Body of pancreas (tissue), 4 donors: ENCODE data around the gene APBB1. TPM values are rescaled to one million over a fixed set of nuclear protein-coding genes. Genes with fewer than 3 reads are reported as not detected.
A peak's percentile ranks its signal among the peaks of the same experiment; 100 is the strongest.

Experiments used
- ATAC-seq: fragments of 150-250 bp; one replicate; pipeline ENCODE4 v1.9.1; 2016
- DNase-seq, 4 donors: peaks; one replicate each; pipeline ENCODE4 v3.0.0-alpha.2; 2019
- H3K27ac ChIP-seq, 4 donors: fragments of 200-600 bp; sonication (generic); 1 replicate in 3 of 4; 2 replicates in 1 of 4; pipeline versions ENCODE4 v1.5.1 to v1.6.1; 2016 to 2019; ENCODE audit warnings: mild to moderate bottlenecking in 1 of 4, mixed read lengths in 1 of 4, moderate library complexity in 1 of 4
- H3K27me3 ChIP-seq, 2 donors: fragments of 200-600 bp; sonication (generic); one replicate each; pipeline ENCODE4 v1.6.0; 2016; ENCODE audit warnings: mild to moderate bottlenecking in 1 of 2
- H3K36me3 ChIP-seq, 2 donors: fragments of 200-600 bp; sonication (generic); replicated peaks in 1 of 2; 2 replicates each; pipeline ENCODE4 v1.5.1; 2016; ENCODE audit warnings: low read depth in 2 of 2; ENCODE audit not compliant: insufficient read depth in 1 of 2
- H3K4me1 ChIP-seq: fragments of 200-600 bp; sonication (generic); one replicate; pipeline ENCODE4 v1.6.0; 2016
- H3K4me3 ChIP-seq, 2 donors: fragments of 200-600 bp; sonication (generic); 1 replicate in 1 of 2; 2 replicates in 1 of 2; pipeline ENCODE4 v1.5.1; 2016 to 2019
- H3K9me3 ChIP-seq, 3 donors: fragments of 200-600 bp; sonication (generic); 1 replicate in 2 of 3; 2 replicates in 1 of 3; pipeline ENCODE4 v1.5.1; 2016
- CTCF ChIP-seq, 7 experiments: fragments of 450-650 bp in 4 of 7; fragments of 200-600 bp in 3 of 7; sonication (generic) in 3 of 7; IDR thresholded peaks; one replicate each; pipeline ENCODE4 v1.5.1; 2016 to 2019; ENCODE audit warnings: antibody characterized with exemption in 7 of 7
- POLR2A ChIP-seq, 3 donors: fragments of 450-650 bp; IDR thresholded peaks; one replicate each; pipeline ENCODE4 v1.6.1; 2016; ENCODE audit warnings: antibody characterized with exemption in 3 of 3, mild to moderate bottlenecking in 2 of 3
- WGBS, 2 donors: methylation state at CpG; one replicate each; pipeline ENCODE4 v1.1.5; 2017; 5-methylcytosine and 5-hydroxymethylcytosine counted together
- intact Hi-C: fragments of 100-400 bp; cut with DNase I; formaldehyde crosslinking; loops from one replicate; pipeline ENCODE4 v1.15.1; 2023
- total RNA-seq, 2 donors: library from RNA; depleted of rRNA; stranded (reverse); fragments of >200 nt; gene quantifications; one replicate each; pipeline ENCODE4 v1.1.0, GENCODE V29; 2016

APBB1 gene
- total RNA-seq, 2 donors from 2014 or later, result 25.4 to 48.5 TPM

GRCh38 chr11:6357222-6357621 is 61.7 kb downstream of the APBB1 start:
- no peaks in the 10 kb centered on the region for H3K9me3 ChIP-seq
- H3K27ac ChIP-seq, result peak overlapping the region in 1 of 4 donors; percentile 49
- H3K27me3 ChIP-seq, result no peaks in the 10 kb centered on the region
- ATAC-seq (peak; percentile 30), DNase-seq (peak in 3 of 4 donors; percentile 31 to 59 (median 35))
- H3K4me1 ChIP-seq, result peaks cover 34% of the 10 kb centered on the region
- no peak overlapping the region for H3K4me3 ChIP-seq
- 63 to 70% methylated on average over 9 of the region's 9 CpGs for WGBS, 2 donors
- TF ChIP-seq CTCF (IDR thresholded peaks at IDR 0.05) (no peak), POLR2A (IDR thresholded peaks at IDR 0.05) (no peak)
- H3K36me3 ChIP-seq, result no peaks in the 10 kb centered on the region
- intact Hi-C loops, result no loop called here

GRCh38 chr11:6356503-6357055 is 62.3 kb downstream of the APBB1 start:
- 7 to 9% methylated on average over 4 of the region's 4 CpGs for WGBS, 2 donors
- peak in 3 of 4 donors; percentile 20 to 42 (median 33) for DNase-seq
- H3K4me1 ChIP-seq, result peaks cover 30% of the 10 kb centered on the region
- intact Hi-C loops, result no loop called here
- no peak for TF ChIP-seq CTCF (IDR thresholded peaks at IDR 0.05)
- TF ChIP-seq POLR2A (IDR thresholded peaks at IDR 0.05), result no peak
- no peak overlapping the region for H3K4me3 ChIP-seq
- H3K27me3 ChIP-seq, result no peaks in the 10 kb centered on the region
- peak overlapping the region in 3 of 4 donors; percentile 47 to 62 (median 49) for H3K27ac ChIP-seq
- no peaks in the 10 kb centered on the region for H3K36me3 ChIP-seq
- no peaks in the 10 kb centered on the region for H3K9me3 ChIP-seq
- peak; percentile 18 for ATAC-seq

- DNase-seq, result peak in 2 of 4 donors; percentile 25 to 44
Observed at GRCh38 chr11:6354651-6355485, 64.0 kb downstream of the APBB1 start.

GRCh38 chr11:6353367-6353987 is 65.4 kb downstream of the APBB1 start:
- no peak overlapping the region for H3K4me3 ChIP-seq
- intact Hi-C loops, result no loop called here
- DNase-seq (peak; percentile 71 to 89 (median 84)), ATAC-seq (peak; percentile 78)
- H3K36me3 ChIP-seq, result no peaks in the 10 kb centered on the region
- H3K27ac ChIP-seq, result peak overlapping the region in 1 of 4 donors; percentile 23
- 1 to 5% methylated on average over 4 to 5 of the region's 5 CpGs for WGBS, 2 donors
- no peaks in the 10 kb centered on the region for H3K27me3 ChIP-seq
- H3K9me3 ChIP-seq, result no peaks in the 10 kb centered on the region
- H3K4me1 ChIP-seq, result peaks cover 30% of the 10 kb centered on the region
- TF ChIP-seq POLR2A (IDR thresholded peaks at IDR 0.05), result no peak
- TF ChIP-seq CTCF (IDR thresholded peaks at IDR 0.05), result peak; percentile 91 to 99 (median 95)

More at GRCh38 chr11:6354651-6355485, 64.0 kb downstream of the APBB1 start:
- H3K27ac ChIP-seq, result peak overlapping the region; percentile 48 to 65 (median 58)
- H3K4me3 ChIP-seq, result no peak overlapping the region
- no peaks in the 10 kb centered on the region for H3K27me3 ChIP-seq
- TF ChIP-seq POLR2A (IDR thresholded peaks at IDR 0.05) (no peak), CTCF (IDR thresholded peaks at IDR 0.05) (no peak)
- intact Hi-C loops, result no loop called here
- H3K36me3 ChIP-seq, result no peaks in the 10 kb centered on the region
- no peaks in the 10 kb centered on the region for H3K9me3 ChIP-seq
- H3K4me1 ChIP-seq, result peaks cover 30% of the 10 kb centered on the region
- 25 to 47% methylated on average over 4 of the region's 4 CpGs for WGBS, 2 donors
- ATAC-seq, result peak; percentile 34
